ENCODE data around the gene MTA1.

The MTA1 gene

DNA sequence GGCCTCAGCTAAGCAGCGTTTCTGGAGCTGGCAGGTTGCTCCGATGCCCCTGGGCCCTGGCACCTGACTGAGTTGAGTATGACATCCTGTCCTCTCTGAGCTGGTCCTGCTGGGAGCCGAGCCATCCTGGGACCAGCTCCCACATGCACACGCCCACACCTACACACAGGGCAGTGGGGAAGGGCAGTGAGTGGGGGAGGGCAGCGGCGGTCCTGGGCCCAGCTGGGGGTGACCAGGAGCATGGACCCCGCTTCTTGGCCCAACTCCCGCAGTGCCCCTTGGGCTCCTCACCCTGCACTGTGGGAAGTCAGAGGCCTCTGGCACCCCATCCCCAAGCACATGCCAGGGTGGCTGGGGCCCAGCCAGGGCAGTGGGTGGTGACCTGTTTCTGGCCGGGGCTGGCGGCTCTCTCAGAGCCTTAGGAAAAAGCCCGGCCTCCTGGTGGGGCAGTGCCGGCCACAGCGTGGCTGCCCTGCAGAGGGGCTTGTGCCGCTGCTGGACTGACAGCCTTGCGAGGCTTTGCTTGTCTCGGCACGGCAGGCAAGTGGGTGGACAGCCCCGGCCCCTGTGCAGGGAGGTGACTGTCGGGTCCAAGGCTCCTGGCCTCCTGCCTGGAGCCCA, 49.1 kb downstream of the MTA1 start:
- TF ChIP-seq, protein P1, sequence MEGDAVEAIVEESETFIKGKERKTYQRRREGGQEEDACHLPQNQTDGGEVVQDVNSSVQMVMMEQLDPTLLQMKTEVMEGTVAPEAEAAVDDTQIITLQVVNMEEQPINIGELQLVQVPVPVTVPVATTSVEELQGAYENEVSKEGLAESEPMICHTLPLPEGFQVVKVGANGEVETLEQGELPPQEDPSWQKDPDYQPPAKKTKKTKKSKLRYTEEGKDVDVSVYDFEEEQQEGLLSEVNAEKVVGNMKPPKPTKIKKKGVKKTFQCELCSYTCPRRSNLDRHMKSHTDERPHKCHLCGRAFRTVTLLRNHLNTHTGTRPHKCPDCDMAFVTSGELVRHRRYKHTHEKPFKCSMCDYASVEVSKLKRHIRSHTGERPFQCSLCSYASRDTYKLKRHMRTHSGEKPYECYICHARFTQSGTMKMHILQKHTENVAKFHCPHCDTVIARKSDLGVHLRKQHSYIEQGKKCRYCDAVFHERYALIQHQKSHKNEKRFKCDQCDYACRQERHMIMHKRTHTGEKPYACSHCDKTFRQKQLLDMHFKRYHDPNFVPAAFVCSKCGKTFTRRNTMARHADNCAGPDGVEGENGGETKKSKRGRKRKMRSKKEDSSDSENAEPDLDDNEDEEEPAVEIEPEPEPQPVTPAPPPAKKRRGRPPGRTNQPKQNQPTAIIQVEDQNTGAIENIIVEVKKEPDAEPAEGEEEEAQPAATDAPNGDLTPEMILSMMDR (IDR thresholded peaks at IDR 0.05; ENCODE audit: low read length), result no peak
- TF ChIP-seq EZH2phosphoT487 (IDR thresholded peaks at IDR 0.05; ENCODE audit: low read length), result no peak
- TF ChIP-seq EZH2 (optimal IDR thresholded peaks at IDR 0.05; ENCODE audit: low read depth, low read length), result no peak
- no peaks in the 10 kb centered on the region for H3K9me3 ChIP-seq (replicated peaks; ENCODE audit: insufficient read depth, low read length)
- no peak overlapping the region for H2AFZ ChIP-seq (ENCODE audit: low read length)
- DNase-seq, result no peak
- no peak overlapping the region for H3K4me2 ChIP-seq (ENCODE audit: low read depth, low read length)
- H4K20me1 ChIP-seq (ENCODE audit: insufficient read depth, low read length), result no peaks in the 10 kb centered on the region
- H3K79me2 ChIP-seq (ENCODE audit: low read length), result no peaks in the 10 kb centered on the region
- no peak overlapping the region for H3K4me3 ChIP-seq (ENCODE audit: low read length)
- H3K27ac ChIP-seq (ENCODE audit: low read length), result no peak overlapping the region
- no peaks in the 10 kb centered on the region for H3K27me3 ChIP-seq (replicated peaks; ENCODE audit: insufficient read depth, low read length)
- H3K9me2 ChIP-seq (replicated peaks; ENCODE audit: insufficient read depth, low read length), result no peaks in the 10 kb centered on the region
- no peaks in the 10 kb centered on the region for H3K4me1 ChIP-seq (ENCODE audit: low read length)
- no peaks in the 10 kb centered on the region for H3F3A ChIP-seq (ENCODE audit: insufficient read depth, low read length)
- H3K9ac ChIP-seq (ENCODE audit: low read length), result no peak overlapping the region
- no peaks in the 10 kb centered on the region for H3K36me3 ChIP-seq (replicated peaks; ENCODE audit: insufficient read depth, low read length)

DNA sequence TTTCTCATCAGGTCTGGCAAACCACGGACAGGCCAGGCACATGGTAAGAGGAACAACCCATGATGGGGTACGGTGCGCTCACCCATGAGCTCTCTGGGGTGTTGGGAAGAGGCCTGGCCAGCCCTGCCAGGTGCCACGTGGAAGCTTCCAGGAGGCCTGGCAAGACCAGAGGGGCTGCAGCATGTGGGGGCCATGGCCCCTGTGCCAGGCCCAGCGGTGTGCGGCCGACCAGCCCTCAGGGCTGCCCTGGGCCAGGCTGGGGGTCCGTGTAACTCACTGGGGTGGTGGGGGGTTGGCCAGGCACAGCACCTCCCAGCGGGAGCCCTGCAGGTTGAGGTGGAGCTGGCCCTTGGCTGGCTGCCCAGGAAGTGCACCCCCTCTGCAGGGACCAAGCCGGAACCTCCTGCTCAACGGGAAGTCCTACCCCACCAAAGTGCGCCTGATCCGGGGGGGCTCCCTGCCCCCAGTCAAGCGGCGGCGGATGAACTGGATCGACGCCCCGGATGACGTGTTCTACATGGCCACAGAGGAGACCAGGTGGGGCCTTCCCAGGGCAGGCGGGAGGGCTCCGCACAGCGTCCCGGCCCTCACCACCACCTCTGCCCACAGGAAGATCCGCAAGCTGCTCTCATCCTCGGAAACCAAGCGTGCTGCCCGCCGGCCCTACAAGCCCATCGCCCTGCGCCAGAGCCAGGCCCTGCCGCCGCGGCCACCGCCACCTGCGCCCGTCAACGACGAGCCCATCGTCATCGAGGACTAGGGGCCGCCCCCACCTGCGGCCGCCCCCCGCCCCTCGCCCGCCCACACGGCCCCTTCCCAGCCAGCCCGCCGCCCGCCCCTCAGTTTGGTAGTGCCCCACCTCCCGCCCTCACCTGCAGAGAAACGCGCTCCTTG, 50.1 kb downstream of the MTA1 start:
- Histone ChIP-seq H4K20me1 (ENCODE audit: insufficient read depth, low read length) (no peaks in the 10 kb centered on the region), H3K9me2 (replicated peaks; ENCODE audit: insufficient read depth, low read length) (no peaks in the 10 kb centered on the region), H3K4me2 (ENCODE audit: low read depth, low read length) (no peak overlapping the region), H3K9ac (ENCODE audit: low read length) (no peak overlapping the region), H3K4me1 (ENCODE audit: low read length) (no peaks in the 10 kb centered on the region), H3K27me3 (replicated peaks; ENCODE audit: insufficient read depth, low read length) (no peaks in the 10 kb centered on the region), H3K4me3 (ENCODE audit: low read length) (no peak overlapping the region), H3K27ac (ENCODE audit: low read length) (no peak overlapping the region), H3K9me3 (replicated peaks; ENCODE audit: insufficient read depth, low read length) (no peaks in the 10 kb centered on the region), H3K79me2 (ENCODE audit: low read length) (no peaks in the 10 kb centered on the region), H3K36me3 (replicated peaks; ENCODE audit: insufficient read depth, low read length) (no peaks in the 10 kb centered on the region), H2AFZ (ENCODE audit: low read length) (no peak overlapping the region), H3F3A (ENCODE audit: insufficient read depth, low read length) (no peaks in the 10 kb centered on the region)
- DNase-seq, result no peak
- TF ChIP-seq EZH2phosphoT487 (IDR thresholded peaks at IDR 0.05; ENCODE audit: low read length) (no peak), EZH2 (optimal IDR thresholded peaks at IDR 0.05; ENCODE audit: low read depth, low read length) (no peak)
- TF ChIP-seq, protein P1 (IDR thresholded peaks at IDR 0.05; ENCODE audit: low read length), result no peak

DNA sequence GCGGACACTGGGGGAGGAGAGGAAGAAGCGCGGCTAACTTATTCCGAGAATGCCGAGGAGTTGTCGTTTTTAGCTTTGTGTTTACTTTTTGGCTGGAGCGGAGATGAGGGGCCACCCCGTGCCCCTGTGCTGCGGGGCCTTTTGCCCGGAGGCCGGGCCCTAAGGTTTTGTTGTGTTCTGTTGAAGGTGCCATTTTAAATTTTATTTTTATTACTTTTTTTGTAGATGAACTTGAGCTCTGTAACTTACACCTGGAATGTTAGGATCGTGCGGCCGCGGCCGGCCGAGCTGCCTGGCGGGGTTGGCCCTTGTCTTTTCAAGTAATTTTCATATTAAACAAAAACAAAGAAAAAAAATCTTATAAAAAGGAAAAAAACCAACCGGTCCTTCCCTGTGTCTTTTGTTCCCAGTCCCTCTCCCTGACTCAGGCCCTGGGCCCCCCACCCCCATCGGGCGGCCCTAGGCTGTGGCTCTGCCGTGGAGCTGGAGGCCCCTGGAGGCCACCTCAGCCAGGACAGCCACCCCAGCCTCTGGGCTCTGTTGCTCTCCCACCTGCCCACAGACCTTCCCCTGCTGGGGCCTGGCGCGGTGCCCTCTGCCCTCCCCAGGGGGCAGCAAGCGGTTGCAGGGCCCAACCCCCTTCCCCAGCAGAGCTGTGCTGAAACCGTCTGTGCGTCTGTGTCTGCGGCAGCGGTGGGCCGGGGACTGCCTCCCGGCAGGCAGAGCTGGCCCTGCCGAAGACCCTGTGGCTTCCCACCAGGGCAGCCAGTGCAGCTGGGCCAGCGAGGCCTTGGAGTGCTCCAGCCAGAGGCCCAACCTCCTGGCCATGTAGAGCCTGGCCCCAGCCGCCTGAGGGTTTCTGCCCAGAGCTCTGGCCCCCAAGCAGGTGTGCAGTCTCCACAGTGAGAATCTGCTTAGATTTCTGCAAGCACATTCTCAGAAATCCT, 51.0 kb downstream of the MTA1 start:
- H3K9ac ChIP-seq (ENCODE audit: low read length), result no peak overlapping the region
- H2AFZ ChIP-seq (ENCODE audit: low read length), result no peak overlapping the region
- H3K36me3 ChIP-seq (replicated peaks; ENCODE audit: insufficient read depth, low read length), result no peaks in the 10 kb centered on the region
- H3K9me2 ChIP-seq (replicated peaks; ENCODE audit: insufficient read depth, low read length), result no peaks in the 10 kb centered on the region
- no peaks in the 10 kb centered on the region for H3K4me1 ChIP-seq (ENCODE audit: low read length)
- DNase-seq, result no peak
- no peaks in the 10 kb centered on the region for H3F3A ChIP-seq (ENCODE audit: insufficient read depth, low read length)
- H3K9me3 ChIP-seq (replicated peaks; ENCODE audit: insufficient read depth, low read length), result no peaks in the 10 kb centered on the region
- H3K79me2 ChIP-seq (ENCODE audit: low read length), result no peaks in the 10 kb centered on the region
- H3K4me2 ChIP-seq (ENCODE audit: low read depth, low read length), result no peak overlapping the region
- H3K27me3 ChIP-seq (replicated peaks; ENCODE audit: insufficient read depth, low read length), result peaks cover 7% of the 10 kb centered on the region
- no peaks in the 10 kb centered on the region for H4K20me1 ChIP-seq (ENCODE audit: insufficient read depth, low read length)
- no peak overlapping the region for H3K27ac ChIP-seq (ENCODE audit: low read length)
- TF ChIP-seq EZH2 (optimal IDR thresholded peaks at IDR 0.05; ENCODE audit: low read depth, low read length) (no peak), EZH2phosphoT487 (IDR thresholded peaks at IDR 0.05; ENCODE audit: low read length) (no peak)
- TF ChIP-seq, protein P1 (IDR thresholded peaks at IDR 0.05; ENCODE audit: low read length), result no peak
- no peak overlapping the region for H3K4me3 ChIP-seq (ENCODE audit: low read length)

All from MM.1S (cell line).